Gastroesophageal sphincter (tissue), 4 donors: ENCODE data around the gene MTCL1. TPM values are rescaled to one million over a fixed set of nuclear protein-coding genes. Genes with fewer than 3 reads are reported as not detected.
A peak's percentile ranks its signal among the peaks of the same experiment; 100 is the strongest.

Experiments
- ATAC-seq: fragments of 150-250 bp; one replicate; pipeline ENCODE4 v1.9.1; 2016; ENCODE audit warnings: mild to moderate bottlenecking, moderate library complexity
- H3K27ac ChIP-seq, 4 donors: fragments of 200-600 bp; sonication (generic) in 3 of 4; 1 replicate in 3 of 4; 2 replicates in 1 of 4; pipeline ENCODE4 v1.5.1; 2016 to 2019
- H3K27me3 ChIP-seq: fragments of 200-600 bp; sonication (generic); one replicate; pipeline ENCODE4 v1.5.1; 2019
- H3K36me3 ChIP-seq, 2 donors: fragments of 200-600 bp; sonication (generic); one replicate each; pipeline ENCODE4 v1.5.1; 2019; ENCODE audit warnings: control low read depth in 1 of 2
- H3K4me1 ChIP-seq, 3 donors: fragments of 200-600 bp; sonication (generic); 1 replicate in 2 of 3; 2 replicates in 1 of 3; pipeline ENCODE4 v1.5.1; 2016 to 2019; ENCODE audit warnings: control low read depth in 2 of 3
- H3K4me3 ChIP-seq, 2 donors: fragments of 200-600 bp; sonication (generic); one replicate each; pipeline ENCODE4 v1.5.1; 2019; ENCODE audit warnings: mild to moderate bottlenecking in 1 of 2, moderate library complexity in 1 of 2
- H3K9me3 ChIP-seq, 3 donors: fragments of 200-600 bp; sonication (generic); one replicate each; pipeline ENCODE4 v1.5.1; 2017 to 2019; ENCODE audit warnings: control low read depth in 2 of 3
- EP300 ChIP-seq: sonication (generic); formaldehyde crosslinking; IDR thresholded peaks from one replicate; pipeline ENCODE4 v1.6.1; 2017; ENCODE audit warnings: antibody characterized with exemption, mild to moderate bottlenecking
- POLR2A ChIP-seq, 2 donors: fragments of 450-650 bp; IDR thresholded peaks; one replicate each; pipeline ENCODE4 v1.6.1; 2017; ENCODE audit warnings: antibody characterized with exemption in 2 of 2, mild to moderate bottlenecking in 2 of 2, moderate library complexity in 1 of 2
- POLR2AphosphoS5 ChIP-seq: sonication (generic); formaldehyde crosslinking; IDR thresholded peaks from one replicate; pipeline ENCODE4 v1.6.1; 2017; ENCODE audit warnings: antibody characterized with exemption
- WGBS, 2 donors: methylation state at CpG; one replicate each; pipeline ENCODE4 v1.1.5; 2018; ENCODE audit warnings: low coverage in 1 of 2; 5-methylcytosine and 5-hydroxymethylcytosine counted together
- total RNA-seq, 4 donors: library from RNA; depleted of rRNA; stranded (reverse); fragments of >200 nt; gene quantifications; one replicate each; pipeline ENCODE4 v1.1.0, GENCODE V29; 2016
- TF ChIP-seq, protein P1 (sequence below), 4 experiments: fragments of 200-600 bp in 2 of 4; fragments of 450-650 bp in 2 of 4; sonication (generic) in 1 of 4; IDR thresholded peaks; one replicate each; pipeline ENCODE4 v1.5.1; 2017 to 2019; ENCODE audit warnings: antibody characterized with exemption in 4 of 4, mild to moderate bottlenecking in 2 of 4, moderate library complexity in 2 of 4

Gene MTCL1
- total RNA-seq, 4 donors from 2014 or later, result 35.0 to 68.0 (median 51.4) TPM

DNA sequence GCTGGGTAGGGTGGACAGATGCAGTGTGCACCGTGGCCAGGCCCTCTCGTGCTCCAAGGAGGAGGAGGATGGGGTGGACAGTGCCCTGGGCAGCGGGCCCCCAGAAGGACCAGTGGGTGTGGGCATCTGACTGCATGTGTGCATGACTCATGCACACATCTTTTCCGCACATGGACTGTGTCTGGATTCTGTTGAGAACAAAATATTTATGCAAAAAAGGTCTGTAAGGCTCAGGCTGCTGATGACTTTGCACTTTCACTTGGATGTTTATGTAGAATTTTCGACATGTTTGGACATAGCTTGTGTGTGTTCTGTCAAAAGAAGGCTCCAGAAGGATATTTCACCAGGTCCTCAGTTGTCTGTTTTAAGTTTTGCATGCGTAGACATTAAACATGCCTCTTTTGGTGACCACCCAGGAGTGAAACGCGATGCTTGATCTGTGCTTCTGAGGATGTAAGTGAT lies 45.6 kb downstream of the MTCL1 start:
- WGBS, 2 donors, result 19 to 23% methylated on average over 6 of the region's 8 CpGs
- no peaks in the 10 kb centered on the region for H3K27me3 ChIP-seq
- no peak overlapping the region for H3K4me3 ChIP-seq
- TF ChIP-seq POLR2AphosphoS5 (peak; percentile 93), POLR2A (IDR thresholded peaks at IDR 0.05) (no peak)
- TF ChIP-seq, protein P1, sequence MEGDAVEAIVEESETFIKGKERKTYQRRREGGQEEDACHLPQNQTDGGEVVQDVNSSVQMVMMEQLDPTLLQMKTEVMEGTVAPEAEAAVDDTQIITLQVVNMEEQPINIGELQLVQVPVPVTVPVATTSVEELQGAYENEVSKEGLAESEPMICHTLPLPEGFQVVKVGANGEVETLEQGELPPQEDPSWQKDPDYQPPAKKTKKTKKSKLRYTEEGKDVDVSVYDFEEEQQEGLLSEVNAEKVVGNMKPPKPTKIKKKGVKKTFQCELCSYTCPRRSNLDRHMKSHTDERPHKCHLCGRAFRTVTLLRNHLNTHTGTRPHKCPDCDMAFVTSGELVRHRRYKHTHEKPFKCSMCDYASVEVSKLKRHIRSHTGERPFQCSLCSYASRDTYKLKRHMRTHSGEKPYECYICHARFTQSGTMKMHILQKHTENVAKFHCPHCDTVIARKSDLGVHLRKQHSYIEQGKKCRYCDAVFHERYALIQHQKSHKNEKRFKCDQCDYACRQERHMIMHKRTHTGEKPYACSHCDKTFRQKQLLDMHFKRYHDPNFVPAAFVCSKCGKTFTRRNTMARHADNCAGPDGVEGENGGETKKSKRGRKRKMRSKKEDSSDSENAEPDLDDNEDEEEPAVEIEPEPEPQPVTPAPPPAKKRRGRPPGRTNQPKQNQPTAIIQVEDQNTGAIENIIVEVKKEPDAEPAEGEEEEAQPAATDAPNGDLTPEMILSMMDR (IDR thresholded peaks at IDR 0.05), result no peak
- H3K9me3 ChIP-seq, result no peaks in the 10 kb centered on the region
- ATAC-seq, result peak; percentile 76
- peaks cover 0 to 66% (median 4%) of the 10 kb centered on the region in 3 donors for H3K4me1 ChIP-seq
- H3K36me3 ChIP-seq, result no peaks in the 10 kb centered on the region
- H3K27ac ChIP-seq, result peak overlapping the region; percentile 77 to 84 (median 80)

DNA sequence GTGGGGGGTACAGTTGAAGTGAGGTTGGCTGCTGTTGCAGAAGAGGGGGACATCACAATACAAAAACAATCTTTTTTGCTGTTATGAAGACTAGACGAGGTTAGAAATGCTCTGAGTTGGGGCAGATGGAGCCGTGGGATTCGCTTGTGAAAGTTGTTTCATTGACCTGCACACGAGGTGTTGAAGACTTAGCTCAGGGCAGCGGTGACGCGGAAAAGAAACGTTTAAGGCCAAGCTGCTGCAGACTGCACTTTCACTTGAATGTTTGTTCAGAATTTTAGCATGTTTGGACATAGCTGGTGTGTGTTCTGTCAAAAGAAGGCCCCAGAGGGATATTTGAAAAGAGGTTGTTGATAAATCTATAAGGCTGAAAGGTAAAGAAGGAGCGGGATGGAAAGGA lies 46.3 kb downstream of the MTCL1 start:
- Histone ChIP-seq H3K36me3 (no peaks in the 10 kb centered on the region), H3K27ac (peak overlapping the region; percentile 77 to 84 (median 80)), H3K27me3 (no peaks in the 10 kb centered on the region), H3K4me3 (no peak overlapping the region), H3K4me1 (peaks cover 0 to 59% (median 4%) of the 10 kb centered on the region in 3 donors), H3K9me3 (no peaks in the 10 kb centered on the region)
- no peak for ATAC-seq
- 44 to 68% methylated on average over 2 to 8 of the region's 9 CpGs for WGBS, 2 donors
- TF ChIP-seq EP300 (no peak), POLR2A (IDR thresholded peaks at IDR 0.05) (no peak), POLR2AphosphoS5 (no peak)
- TF ChIP-seq, protein P1 (IDR thresholded peaks at IDR 0.05), result no peak

DNA sequence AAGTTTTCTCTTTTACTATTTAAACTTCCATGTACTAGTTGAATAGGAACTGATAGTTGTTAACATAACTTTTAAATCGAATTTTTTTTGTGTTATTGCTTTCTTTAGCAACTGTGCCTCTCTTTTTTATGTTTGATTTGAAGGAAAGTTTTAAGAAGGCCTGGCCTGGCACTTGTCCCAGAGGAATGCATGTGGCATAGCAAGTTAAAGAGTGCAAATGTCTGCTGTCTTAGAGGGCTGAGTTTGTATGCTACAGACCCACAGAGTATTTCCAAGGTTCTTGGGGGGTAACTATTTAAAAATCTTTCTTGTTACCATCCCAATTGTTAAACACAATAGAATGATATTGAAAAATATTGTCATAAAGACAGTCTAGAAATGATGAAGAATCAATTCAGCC lies 47.0 kb downstream of the MTCL1 start:
- no peaks in the 10 kb centered on the region for H3K36me3 ChIP-seq
- WGBS, 2 donors, result 25 to 41% methylated on average over 1 of the region's 1 CpG
- no peak overlapping the region for H3K4me3 ChIP-seq
- peaks cover 0 to 53% (median 4%) of the 10 kb centered on the region in 3 donors for H3K4me1 ChIP-seq
- TF ChIP-seq POLR2A (IDR thresholded peaks at IDR 0.05) (no peak), POLR2AphosphoS5 (no peak)
- H3K27me3 ChIP-seq, result no peaks in the 10 kb centered on the region
- peak overlapping the region; percentile 77 to 84 (median 80) for H3K27ac ChIP-seq
- ATAC-seq, result no peak
- no peaks in the 10 kb centered on the region for H3K9me3 ChIP-seq

DNA sequence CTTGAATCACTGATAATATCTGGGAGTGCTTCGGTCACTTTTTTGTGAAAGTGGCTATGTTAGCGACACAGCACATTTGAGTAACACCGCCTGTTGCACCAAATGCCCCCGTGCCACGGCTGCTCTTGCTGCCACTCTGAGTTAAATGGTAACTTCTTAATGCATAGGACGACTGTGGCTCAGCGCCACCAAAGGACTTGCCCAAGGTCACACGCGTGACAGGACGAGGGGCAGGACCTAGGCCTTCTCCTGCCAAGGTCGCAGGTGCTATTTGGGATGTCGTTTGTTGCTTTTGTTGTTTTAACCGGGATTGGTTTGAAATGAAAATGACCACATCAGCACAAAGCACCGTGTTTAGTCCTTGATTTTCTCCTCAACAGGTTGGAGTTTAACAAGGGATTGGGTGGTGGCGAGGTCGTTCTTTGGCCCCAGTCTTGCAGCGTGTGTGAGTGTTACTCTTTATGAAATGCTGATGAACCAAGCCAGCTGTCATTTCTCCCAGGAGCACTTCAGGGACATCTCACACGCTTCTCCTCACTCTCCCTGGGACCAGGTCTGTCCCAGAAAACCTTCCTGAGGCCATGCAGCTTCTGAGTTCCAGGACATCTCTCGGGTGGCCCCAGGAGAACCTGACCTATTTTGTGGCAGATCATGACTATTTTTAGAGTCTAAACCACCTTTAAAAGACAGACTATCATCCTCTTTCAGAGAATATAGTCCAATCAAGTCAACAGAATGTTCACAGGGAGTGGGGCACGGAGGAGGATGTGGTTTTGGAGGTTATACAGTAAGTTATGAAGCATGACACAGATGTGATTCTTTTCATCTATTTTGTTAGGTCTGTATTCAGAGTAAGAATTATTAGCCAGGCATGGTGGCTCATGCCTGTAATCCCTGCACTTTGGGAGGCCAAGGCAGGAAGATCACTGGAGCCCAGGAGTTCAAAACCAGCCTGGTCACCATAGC lies 49.9 kb downstream of the MTCL1 start:
- Histone ChIP-seq H3K27ac (peak overlapping the region in 1 of 4 donors; percentile 14), H3K4me3 (no peak overlapping the region), H3K9me3 (no peaks in the 10 kb centered on the region), H3K36me3 (no peaks in the 10 kb centered on the region), H3K4me1 (peaks cover 0 to 32% (median 3%) of the 10 kb centered on the region in 3 donors), H3K27me3 (no peaks in the 10 kb centered on the region)
- WGBS, 2 donors, result 87 to 92% methylated on average over 16 to 18 of the region's 20 CpGs
- TF ChIP-seq, protein P1 (IDR thresholded peaks at IDR 0.05), result no peak
- TF ChIP-seq EP300, result no peak
- no peak for TF ChIP-seq POLR2A (IDR thresholded peaks at IDR 0.05)
- no peak for TF ChIP-seq POLR2AphosphoS5
- ATAC-seq, result no peak

DNA sequence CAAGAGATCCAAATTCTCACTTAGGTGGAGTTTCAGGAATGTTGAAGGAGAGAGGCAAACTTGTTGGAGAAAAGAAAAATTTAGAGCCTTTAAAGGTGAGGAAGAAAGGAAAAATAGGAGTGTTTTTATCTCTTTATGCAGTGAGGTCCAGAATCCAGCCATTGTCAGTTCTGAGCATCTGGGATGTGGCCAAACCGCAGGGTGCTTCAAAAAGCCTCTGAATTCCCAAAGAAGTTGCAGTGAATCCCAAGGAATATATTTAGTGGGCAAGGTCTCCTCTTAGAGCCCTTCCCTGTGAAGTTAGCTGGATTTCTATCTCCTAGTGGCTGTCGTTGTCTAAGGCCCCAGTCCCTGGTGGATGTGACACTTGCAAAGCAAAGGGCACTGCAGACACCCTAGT lies 51.2 kb downstream of the MTCL1 start:
- no peak overlapping the region for H3K27ac ChIP-seq
- no peak for ATAC-seq
- TF ChIP-seq, protein P1 (IDR thresholded peaks at IDR 0.05), result no peak
- TF ChIP-seq EP300 (no peak), POLR2AphosphoS5 (no peak), POLR2A (IDR thresholded peaks at IDR 0.05) (no peak)
- H3K36me3 ChIP-seq, result no peaks in the 10 kb centered on the region
- no peaks in the 10 kb centered on the region for H3K9me3 ChIP-seq
- peaks cover 0 to 19% (median 0%) of the 10 kb centered on the region in 3 donors for H3K4me1 ChIP-seq
- H3K27me3 ChIP-seq, result no peaks in the 10 kb centered on the region
- 80 to 100% methylated on average over 1 to 2 of the region's 2 CpGs for WGBS, 2 donors
- H3K4me3 ChIP-seq, result no peak overlapping the region
